Subcutaneous adipose tissue (tissue), 4 donors: ENCODE measurements around the gene LHFPL2. TPM values are rescaled to one million over a fixed set of nuclear protein-coding genes. Genes with fewer than 3 reads are reported as not detected.

Experiments used
- total RNA-seq, 4 donors: library from RNA; depleted of rRNA; stranded (reverse); fragments of >200 nt; gene quantifications; one replicate each; pipeline ENCODE4 v1.1.0, GENCODE V29; 2016
- TF ChIP-seq, protein P1 (sequence below): fragments of 450-650 bp; IDR thresholded peaks from one replicate; pipeline ENCODE4 v1.5.1; 2016; ENCODE audit warnings: low read depth, mild to moderate bottlenecking, control low read depth, antibody characterized with exemption, moderate library complexity

Gene LHFPL2
- total RNA-seq, 4 donors from 2014 or later, result 18.5 to 104 (median 30.0) TPM

DNA sequence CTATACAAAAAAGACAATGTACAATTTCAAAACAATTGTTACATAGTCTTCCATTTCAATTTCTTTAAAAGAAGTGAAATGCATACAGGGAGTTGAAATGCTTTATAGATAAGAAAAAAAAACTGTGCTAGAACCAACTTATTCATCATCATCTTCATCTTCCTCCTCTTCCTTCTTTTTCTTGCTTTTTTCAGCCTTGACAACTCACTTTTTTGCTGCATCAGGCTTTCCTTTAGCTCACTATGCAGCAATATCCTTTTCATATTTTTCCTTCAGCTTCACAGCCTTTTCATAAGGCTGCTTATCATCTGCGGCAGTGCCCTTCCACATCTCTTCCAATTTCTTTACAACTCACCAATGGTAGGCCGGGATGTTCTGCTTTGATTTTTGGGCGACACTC, 4.4 kb downstream of the LHFPL2 start:
- TF ChIP-seq, protein P1, sequence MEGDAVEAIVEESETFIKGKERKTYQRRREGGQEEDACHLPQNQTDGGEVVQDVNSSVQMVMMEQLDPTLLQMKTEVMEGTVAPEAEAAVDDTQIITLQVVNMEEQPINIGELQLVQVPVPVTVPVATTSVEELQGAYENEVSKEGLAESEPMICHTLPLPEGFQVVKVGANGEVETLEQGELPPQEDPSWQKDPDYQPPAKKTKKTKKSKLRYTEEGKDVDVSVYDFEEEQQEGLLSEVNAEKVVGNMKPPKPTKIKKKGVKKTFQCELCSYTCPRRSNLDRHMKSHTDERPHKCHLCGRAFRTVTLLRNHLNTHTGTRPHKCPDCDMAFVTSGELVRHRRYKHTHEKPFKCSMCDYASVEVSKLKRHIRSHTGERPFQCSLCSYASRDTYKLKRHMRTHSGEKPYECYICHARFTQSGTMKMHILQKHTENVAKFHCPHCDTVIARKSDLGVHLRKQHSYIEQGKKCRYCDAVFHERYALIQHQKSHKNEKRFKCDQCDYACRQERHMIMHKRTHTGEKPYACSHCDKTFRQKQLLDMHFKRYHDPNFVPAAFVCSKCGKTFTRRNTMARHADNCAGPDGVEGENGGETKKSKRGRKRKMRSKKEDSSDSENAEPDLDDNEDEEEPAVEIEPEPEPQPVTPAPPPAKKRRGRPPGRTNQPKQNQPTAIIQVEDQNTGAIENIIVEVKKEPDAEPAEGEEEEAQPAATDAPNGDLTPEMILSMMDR, result no peak

DNA sequence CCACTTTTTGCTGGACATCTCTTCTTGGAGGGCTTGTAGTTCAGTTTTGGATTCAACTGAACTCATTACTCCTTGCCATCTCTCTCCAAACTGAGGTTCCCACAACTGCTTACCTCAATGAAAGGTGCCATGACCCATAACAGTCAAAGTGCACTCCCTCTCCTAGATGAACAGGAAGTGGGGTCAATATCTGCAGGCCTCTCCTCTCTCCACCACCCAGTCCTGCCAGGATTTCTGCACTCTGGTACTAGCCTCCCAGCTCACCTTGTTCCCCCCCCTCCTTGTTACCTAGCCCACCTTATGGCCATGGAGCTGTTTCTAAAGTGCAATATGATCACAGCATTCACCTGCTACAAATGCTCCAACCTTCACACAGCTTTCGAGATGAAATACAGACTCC, 5.9 kb downstream of the LHFPL2 start:
- TF ChIP-seq, protein P1, result no peak

DNA sequence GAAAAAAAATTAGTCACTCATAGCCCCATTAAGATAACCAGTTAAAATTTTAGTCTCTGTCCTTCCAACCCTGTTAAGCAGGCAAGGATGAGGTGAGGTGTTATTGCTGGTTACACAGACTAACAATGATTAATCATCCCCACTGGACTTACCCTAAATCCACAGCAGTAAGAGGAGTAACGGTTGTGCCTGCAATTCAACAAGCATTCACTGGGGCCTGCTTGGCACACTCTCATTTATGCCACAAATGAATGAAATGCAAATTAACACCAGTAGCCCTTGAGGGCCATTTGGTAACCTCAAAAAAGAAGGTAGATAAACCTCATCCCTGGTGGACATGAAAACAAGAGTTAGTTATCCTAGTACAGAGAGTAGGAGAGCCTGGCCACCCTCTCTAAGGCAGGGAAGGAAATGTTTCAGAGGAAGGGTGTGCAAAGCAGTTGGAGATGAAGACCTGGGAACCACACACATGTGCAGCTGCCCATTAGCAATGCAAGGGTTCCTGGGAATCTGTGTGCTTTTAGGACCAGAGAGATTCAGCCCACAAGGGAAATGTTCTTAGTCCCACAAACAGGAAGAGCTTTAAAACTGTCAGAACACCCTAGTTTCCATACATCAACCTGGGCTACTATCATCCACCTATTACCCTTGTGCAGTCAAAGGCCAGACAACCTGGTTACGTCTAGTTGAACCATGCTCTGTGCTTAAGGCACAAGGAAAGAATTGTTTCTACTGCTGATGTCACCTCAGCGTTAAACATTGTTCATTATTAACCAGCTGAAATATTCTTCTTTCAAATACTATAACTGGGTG, 7.7 kb downstream of the LHFPL2 start:
- TF ChIP-seq, protein P1, result no peak

DNA sequence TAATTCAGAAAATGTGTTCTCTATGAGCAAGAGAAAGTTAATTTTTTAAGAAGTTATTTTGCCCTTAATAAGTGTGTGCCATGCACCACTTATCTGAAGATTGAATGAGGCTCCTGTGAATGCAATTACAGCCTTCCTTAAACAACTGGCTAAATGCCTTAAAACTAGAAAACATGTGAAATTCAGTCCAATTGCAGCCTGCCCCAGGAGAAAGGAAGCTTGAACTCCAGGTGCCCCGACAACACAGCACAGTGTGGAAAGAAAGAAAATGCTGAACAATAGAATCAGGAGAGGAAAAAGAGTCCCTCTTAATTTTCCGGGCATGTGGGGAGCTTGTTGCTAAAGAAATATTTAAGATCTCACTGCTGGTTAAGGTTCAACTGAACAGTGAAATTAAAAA, 8.8 kb downstream of the LHFPL2 start:
- TF ChIP-seq, protein P1, result no peak

DNA sequence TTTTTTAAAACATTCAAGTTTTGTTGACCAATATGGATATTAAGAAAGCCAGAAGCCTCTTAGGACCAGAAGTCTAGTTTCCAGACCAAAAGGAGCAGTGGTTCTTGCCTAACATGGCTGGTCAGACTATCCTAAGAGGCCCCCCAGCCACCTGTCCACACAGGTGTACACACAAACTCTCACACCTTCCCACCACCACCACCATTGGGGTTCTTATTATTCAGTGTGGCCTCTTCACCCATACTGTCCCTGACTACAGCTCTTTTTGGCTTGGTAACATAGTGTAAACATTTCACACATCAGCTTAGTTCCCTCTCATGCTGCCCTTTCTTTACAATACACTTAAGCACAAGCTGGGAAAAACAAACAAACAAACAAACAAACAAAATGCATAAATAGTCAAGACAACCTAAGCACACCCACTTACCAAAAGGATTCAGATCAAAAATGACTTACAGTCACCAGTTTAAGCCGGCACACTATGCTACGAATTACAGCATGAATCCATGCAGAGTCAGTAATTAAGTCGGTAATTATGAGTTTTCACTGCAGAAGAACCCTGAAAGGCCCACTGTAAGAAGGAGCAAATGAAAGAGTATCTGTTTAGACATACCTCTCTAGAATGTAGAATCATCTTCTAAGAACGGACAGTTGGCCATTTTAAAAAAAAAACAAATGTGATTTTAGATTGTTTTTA, 9.5 kb downstream of the LHFPL2 start:
- TF ChIP-seq, protein P1, result no peak

DNA sequence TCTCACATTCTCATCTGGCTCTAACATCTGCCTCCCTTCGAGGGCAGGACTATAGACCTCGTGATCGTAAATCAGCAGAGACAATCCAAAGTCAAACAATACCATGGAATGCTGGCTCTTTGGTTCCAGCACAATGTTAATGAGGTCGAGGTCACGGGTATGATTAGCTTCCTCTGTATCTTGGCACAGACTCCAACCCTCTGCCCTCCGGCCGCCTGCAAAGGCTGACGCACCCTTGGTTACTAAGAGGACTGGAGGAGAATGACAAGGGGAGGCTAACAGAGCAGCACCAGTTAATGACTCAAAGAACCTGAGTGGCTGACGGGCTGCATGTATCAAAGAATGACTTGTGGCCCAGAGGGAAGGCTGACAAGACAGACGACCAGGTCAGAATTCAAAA, 10.1 kb downstream of the LHFPL2 start:
- TF ChIP-seq, protein P1, result no peak

DNA sequence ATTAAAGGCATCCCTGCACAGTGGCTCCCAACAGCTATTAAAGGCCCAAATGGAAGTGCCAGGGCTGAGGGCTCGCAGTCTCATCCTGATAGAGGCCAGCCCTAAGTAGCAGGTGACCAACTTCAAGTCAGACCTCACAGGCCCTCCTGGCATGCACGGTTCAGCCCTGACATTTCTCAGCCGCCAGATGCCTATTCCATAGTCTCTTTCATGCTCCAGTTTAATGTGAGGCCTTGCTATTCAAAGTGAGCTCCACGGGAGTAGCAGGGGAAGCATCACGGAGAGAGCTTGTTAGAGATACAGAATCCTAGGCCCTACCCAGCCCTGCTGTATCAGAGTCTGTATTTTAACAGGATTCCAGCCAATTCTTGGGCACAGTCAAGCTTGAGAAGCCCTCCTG, 11.1 kb downstream of the LHFPL2 start:
- TF ChIP-seq, protein P1, result no peak
